Colonic mucosa (tissue), 4 donors: ENCODE measurements around the gene MZT2B. TPM values are rescaled to one million over a fixed set of nuclear protein-coding genes. Genes with fewer than 3 reads are reported as not detected.
"Not testable (repeated sequence)": the region's sequence is repeated elsewhere in the genome, so short reads cannot be mapped to it uniquely, and the experiment has no call there.

Experiments used
- DNase-seq: peaks from one replicate; pipeline ENCODE4 v3.0.0-alpha.2; 2020
- H3K27ac ChIP-seq: fragments of 200-600 bp; one replicate; pipeline ENCODE4 v1.8.0; 2021
- H3K27me3 ChIP-seq: fragments of 200-600 bp; one replicate; pipeline ENCODE4 v1.8.0; 2021
- H3K36me3 ChIP-seq: fragments of 200-600 bp; one replicate; pipeline ENCODE4 v1.8.0; 2021
- H3K4me1 ChIP-seq: fragments of 200-600 bp; one replicate; pipeline ENCODE4 v1.8.0; 2021; ENCODE audit warnings: mild to moderate bottlenecking
- H3K4me3 ChIP-seq: fragments of 200-600 bp; one replicate; pipeline ENCODE4 v1.8.0; 2021
- H3K9ac ChIP-seq, 2 donors: one replicate each; pipeline ENCODE4 v1.7.0; 2013; ENCODE audit warnings: control low read depth in 2 of 2, low read depth in 2 of 2, low read length in 2 of 2
- H3K9me3 ChIP-seq: fragments of 200-600 bp; one replicate; pipeline ENCODE4 v1.8.0; 2021
- intact Hi-C: fragments of 100-400 bp; cut with DNase I; formaldehyde crosslinking; loops from one replicate; pipeline ENCODE4 v1.14.1; 2022
- total RNA-seq, 2 donors: library from RNA; stranded (reverse); fragmentation: NEBNext Ultra II Directional in 1 of 2; extraction: Animal tissue kit (Norgen Biotek cat#: 25700) in 1 of 2; gene quantifications; one replicate each; pipeline ENCODE4 v1.2.1, GENCODE V29; 2021
- TF ChIP-seq, protein P1 (sequence below): fragments of 200-600 bp; IDR thresholded peaks from one replicate; pipeline ENCODE4 v1.8.0; 2022; ENCODE audit warnings: antibody characterized with exemption, mild to moderate bottlenecking
- donor health status: healthy.
- donor health status: DM: no; HTN: no; CAD: no.
- donor health status: DM: no; HTN: no; CAD: no.

The MZT2B gene
- total RNA-seq, 2 donors from 2014 or later: 240 to 318 TPM

GRCh38 chr2:130222523-130222922, 40.5 kb downstream of the MZT2B start:
- intact Hi-C loops, DNase-seq, H3K9me3 ChIP-seq, H3K27me3 ChIP-seq, H3K36me3 ChIP-seq, H3K4me1 ChIP-seq, H3K9ac ChIP-seq, H3K27ac ChIP-seq, H3K4me3 ChIP-seq: not testable (repeated sequence)

DNA sequence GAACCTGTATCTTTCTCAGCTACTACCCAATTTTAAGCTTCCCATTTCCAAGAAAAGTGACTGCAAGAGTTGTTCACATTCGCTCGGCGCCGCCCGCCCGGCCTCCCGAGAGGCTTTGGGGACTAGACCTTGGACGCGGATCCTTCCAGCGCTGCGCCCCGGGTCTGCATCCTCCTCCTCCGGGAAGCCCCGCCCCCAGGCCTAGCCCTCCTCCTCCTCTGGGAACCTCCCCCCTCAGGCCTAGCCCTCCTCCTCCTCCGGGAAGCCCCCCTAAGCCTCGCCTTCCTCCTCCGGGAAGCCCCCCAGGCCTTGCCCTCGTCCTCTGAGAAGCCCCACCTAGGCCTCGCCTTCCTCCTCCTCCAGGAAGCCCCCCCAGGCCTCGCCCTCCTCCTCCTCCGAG, 45.9 kb downstream of the MZT2B start:
- H3K27ac ChIP-seq, H3K36me3 ChIP-seq, H3K9ac ChIP-seq, H3K4me1 ChIP-seq, H3K9me3 ChIP-seq, H3K27me3 ChIP-seq, H3K4me3 ChIP-seq, DNase-seq, intact Hi-C loops: not testable (repeated sequence)

- intact Hi-C loops, H3K4me1 ChIP-seq, H3K9ac ChIP-seq, H3K9me3 ChIP-seq, H3K36me3 ChIP-seq, H3K27ac ChIP-seq, DNase-seq, H3K27me3 ChIP-seq: not testable (repeated sequence)
- H3K4me3 ChIP-seq: peak overlapping the region; percentile 9
These were observed 46.6 kb downstream of the MZT2B start for GRCh38 chr2:130228467-130229160.

DNA sequence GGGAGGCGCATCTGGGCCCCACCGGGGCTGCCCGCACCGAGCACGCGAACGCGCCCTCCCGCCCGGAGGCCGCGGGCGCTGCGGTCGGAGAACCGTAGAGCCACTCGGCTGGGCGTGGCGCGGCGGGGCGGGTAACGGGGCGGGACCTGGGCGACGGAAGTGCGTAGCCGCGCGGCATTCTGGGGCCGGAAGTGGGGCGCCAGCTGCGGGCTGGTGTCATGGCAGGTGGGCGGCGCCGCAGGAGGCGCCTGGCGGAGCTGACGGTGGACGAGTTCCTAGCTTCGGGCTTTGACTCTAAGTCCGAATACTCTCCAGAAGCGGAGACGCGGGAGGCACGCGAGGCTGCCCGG, 47.1 kb downstream of the MZT2B start:
- intact Hi-C loops, H3K27me3 ChIP-seq, H3K9ac ChIP-seq, H3K27ac ChIP-seq, H3K36me3 ChIP-seq, H3K9me3 ChIP-seq, H3K4me1 ChIP-seq: not testable (repeated sequence)
- peak overlapping the region; percentile 9 for H3K4me3 ChIP-seq
- DNase-seq: peak; percentile 78

GRCh38 chr2:130230376-130230775, 48.3 kb downstream of the MZT2B start:
- intact Hi-C loops, H3K4me1 ChIP-seq, H3K36me3 ChIP-seq, H3K9ac ChIP-seq, H3K9me3 ChIP-seq, H3K27me3 ChIP-seq, H3K27ac ChIP-seq, H3K4me3 ChIP-seq, DNase-seq: not testable (repeated sequence)

GRCh38 chr2:130230907-130231306, 48.8 kb downstream of the MZT2B start:
- H3K9me3 ChIP-seq, H3K4me1 ChIP-seq, H3K27ac ChIP-seq, DNase-seq, intact Hi-C loops, H3K4me3 ChIP-seq, H3K27me3 ChIP-seq, H3K9ac ChIP-seq, H3K36me3 ChIP-seq: not testable (repeated sequence)

DNA sequence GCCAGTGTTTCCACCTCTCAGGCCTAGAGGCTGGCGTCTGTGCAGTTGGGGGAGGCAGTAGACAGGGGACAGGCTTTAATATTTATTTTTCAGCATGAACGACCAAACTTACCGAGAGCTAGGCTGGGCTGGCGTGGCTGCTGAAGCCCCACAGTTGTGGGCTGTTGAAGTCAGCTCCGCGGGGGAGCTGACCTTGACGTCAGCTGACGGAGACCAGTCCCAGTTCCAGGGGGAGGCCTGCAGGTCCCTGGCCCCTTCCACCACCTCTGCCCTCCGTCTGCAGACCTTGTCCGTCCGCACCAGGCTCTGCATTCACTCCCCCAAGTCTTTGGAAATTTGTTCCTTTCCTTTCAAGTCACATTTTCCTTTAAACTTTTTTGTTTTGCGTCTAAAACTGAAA, 49.6 kb downstream of the MZT2B start:
- H3K9ac ChIP-seq: no peak overlapping the region
- TF ChIP-seq, protein P1, sequence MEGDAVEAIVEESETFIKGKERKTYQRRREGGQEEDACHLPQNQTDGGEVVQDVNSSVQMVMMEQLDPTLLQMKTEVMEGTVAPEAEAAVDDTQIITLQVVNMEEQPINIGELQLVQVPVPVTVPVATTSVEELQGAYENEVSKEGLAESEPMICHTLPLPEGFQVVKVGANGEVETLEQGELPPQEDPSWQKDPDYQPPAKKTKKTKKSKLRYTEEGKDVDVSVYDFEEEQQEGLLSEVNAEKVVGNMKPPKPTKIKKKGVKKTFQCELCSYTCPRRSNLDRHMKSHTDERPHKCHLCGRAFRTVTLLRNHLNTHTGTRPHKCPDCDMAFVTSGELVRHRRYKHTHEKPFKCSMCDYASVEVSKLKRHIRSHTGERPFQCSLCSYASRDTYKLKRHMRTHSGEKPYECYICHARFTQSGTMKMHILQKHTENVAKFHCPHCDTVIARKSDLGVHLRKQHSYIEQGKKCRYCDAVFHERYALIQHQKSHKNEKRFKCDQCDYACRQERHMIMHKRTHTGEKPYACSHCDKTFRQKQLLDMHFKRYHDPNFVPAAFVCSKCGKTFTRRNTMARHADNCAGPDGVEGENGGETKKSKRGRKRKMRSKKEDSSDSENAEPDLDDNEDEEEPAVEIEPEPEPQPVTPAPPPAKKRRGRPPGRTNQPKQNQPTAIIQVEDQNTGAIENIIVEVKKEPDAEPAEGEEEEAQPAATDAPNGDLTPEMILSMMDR: no peak
- no peak overlapping the region for H3K4me3 ChIP-seq
- no peaks in the 10 kb centered on the region for H3K9me3 ChIP-seq
- H3K27ac ChIP-seq: no peak overlapping the region
- H3K4me1 ChIP-seq: no peaks in the 10 kb centered on the region
- no peaks in the 10 kb centered on the region for H3K27me3 ChIP-seq
- DNase-seq: no peak
- no peaks in the 10 kb centered on the region for H3K36me3 ChIP-seq
- intact Hi-C loops: no loop called here

DNA sequence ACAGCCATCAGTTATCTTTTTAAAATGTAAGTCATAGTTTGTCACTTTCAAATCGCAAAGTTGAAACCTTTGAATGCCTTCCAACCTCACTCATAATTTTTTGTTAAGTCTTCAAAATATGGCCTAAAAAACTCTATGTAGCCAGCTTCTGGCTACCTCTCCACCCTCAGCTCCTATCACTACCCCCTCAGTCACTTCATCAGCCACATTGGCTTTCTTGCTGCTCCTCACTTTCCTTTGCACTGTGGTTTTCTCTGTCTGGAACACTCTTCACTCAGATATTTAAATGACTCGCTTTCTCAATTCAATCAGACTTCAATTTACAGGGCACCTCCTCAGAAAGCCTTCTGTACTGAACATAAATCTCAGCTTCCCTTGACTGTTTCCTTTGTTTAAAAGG, 51.0 kb downstream of the MZT2B start:
- H3K4me3 ChIP-seq: not testable (repeated sequence)

DNA sequence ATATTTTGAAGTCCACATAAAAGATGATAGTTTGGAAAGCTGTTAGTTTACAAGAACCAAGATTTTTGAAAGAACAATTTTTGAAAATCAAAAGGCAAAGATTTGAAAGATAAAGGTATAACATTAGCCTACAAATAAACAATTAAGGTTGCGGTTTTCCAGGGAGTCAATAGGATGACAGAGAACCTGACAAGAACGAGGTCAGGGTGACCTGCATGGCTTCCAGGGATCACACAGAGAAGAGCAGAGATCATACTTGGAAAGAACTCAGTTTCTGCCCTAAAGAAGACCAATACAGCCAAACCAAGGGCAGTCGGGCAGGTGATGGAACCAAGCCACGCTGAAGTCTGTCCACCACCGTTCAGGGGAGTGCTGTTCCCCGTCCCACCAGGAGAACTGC, 57.5 kb downstream of the MZT2B start:
- intact Hi-C loops, H3K27me3 ChIP-seq, H3K4me3 ChIP-seq, H3K36me3 ChIP-seq, DNase-seq, H3K9me3 ChIP-seq, H3K9ac ChIP-seq, H3K4me1 ChIP-seq: not testable (repeated sequence)
- H3K27ac ChIP-seq: peak overlapping the region; percentile 80

More for the DNA sequence above, 51.0 kb downstream of the MZT2B start:
- H3K36me3 ChIP-seq, H3K9ac ChIP-seq, H3K27me3 ChIP-seq, H3K4me1 ChIP-seq, DNase-seq, H3K27ac ChIP-seq, intact Hi-C loops, H3K9me3 ChIP-seq: not testable (repeated sequence)

Other genes with a start within 250 kb of the MZT2B start
- gene RAB6C, start 202.6 kb upstream of the MZT2B start, total RNA-seq: under 1 TPM in 1 of 2 donors, not detected in 1; 0.08 TPM
- gene POTEF, start 53.0 kb upstream of the MZT2B start, total RNA-seq: not detected
- gene CCDC74B, start 37.1 kb upstream of the MZT2B start, total RNA-seq: under 1 TPM; 0.35 to 0.64 TPM
- 10 to 100 TPM; 32.4 to 73.0 TPM for gene SMPD4, start 660 bp upstream of the MZT2B start, total RNA-seq
- gene TUBA3E, start 16.2 kb downstream of the MZT2B start, total RNA-seq: not detected
- gene IMP4, start 160.6 kb downstream of the MZT2B start, total RNA-seq: 100 to 1,000 TPM in 1 of 2 donors, 10 to 100 TPM in 1; 50.6 to 117 TPM
- gene PTPN18, start 173.8 kb downstream of the MZT2B start, total RNA-seq: 100 to 1,000 TPM in 1 of 2 donors, 10 to 100 TPM in 1; 85.0 to 160 TPM